Stimulated activated CD4-positive, alpha-beta T cell treated with anti-CD3 and anti-CD28 coated beads, Interleukin-15, amount 100 ng/mL, for 48 hours (primary cell): Measurements from ENCODE around the gene SDHAF3.
"Not testable (repeated sequence)": the region's sequence is repeated elsewhere in the genome, so short reads cannot be mapped to it uniquely, and the experiment has no call there.

Source experiments
- DNase-seq, 2 donors: peaks; one replicate each; pipeline ENCODE4 v3.0.0-alpha.2; 2020; ENCODE audit warnings: low read depth in 2 of 2

SDHAF3 gene

GRCh38 chr7:97123115-97123514 lies 5.6 kb downstream of the SDHAF3 start:
- not testable (repeated sequence) for DNase-seq

GRCh38 chr7:97126483-97127171 lies 9.1 kb downstream of the SDHAF3 start:
- no peak for DNase-seq

GRCh38 chr7:97128736-97129135 lies 11.2 kb downstream of the SDHAF3 start:
- no peak for DNase-seq

GRCh38 chr7:97130417-97131139 lies 13.1 kb downstream of the SDHAF3 start:
- no peak for DNase-seq

GRCh38 chr7:97133159-97133558 lies 15.7 kb downstream of the SDHAF3 start:
- DNase-seq: no peak

GRCh38 chr7:97138830-97139229 lies 21.3 kb downstream of the SDHAF3 start:
- no peak for DNase-seq

- DNase-seq: no peak
Observed at GRCh38 chr7:97145068-97145467, 27.6 kb downstream of the SDHAF3 start.

GRCh38 chr7:97149843-97150242 lies 32.3 kb downstream of the SDHAF3 start:
- DNase-seq: no peak

GRCh38 chr7:97155897-97156418 lies 38.5 kb downstream of the SDHAF3 start:
- no peak for DNase-seq

GRCh38 chr7:97159984-97160383 lies 42.5 kb downstream of the SDHAF3 start:
- DNase-seq: not testable (repeated sequence)

GRCh38 chr7:97161609-97162008 lies 44.1 kb downstream of the SDHAF3 start:
- not testable (repeated sequence) for DNase-seq

- DNase-seq: no peak
Observed at GRCh38 chr7:97166308-97166707, 48.8 kb downstream of the SDHAF3 start.

GRCh38 chr7:97167176-97167575 lies 49.7 kb downstream of the SDHAF3 start:
- peak in 1 of 2 donors; percentile 1 for DNase-seq

GRCh38 chr7:97167749-97168148 lies 50.3 kb downstream of the SDHAF3 start:
- DNase-seq: no peak

- DNase-seq: no peak
Observed at GRCh38 chr7:97174303-97174702, 56.8 kb downstream of the SDHAF3 start.

GRCh38 chr7:97179454-97180104 lies 62.1 kb downstream of the SDHAF3 start:
- peak; percentile 13 to 30 for DNase-seq

GRCh38 chr7:97187067-97187466 lies 69.6 kb downstream of the SDHAF3 start:
- DNase-seq: no peak

GRCh38 chr7:97196174-97196573 lies 78.7 kb downstream of the SDHAF3 start:
- DNase-seq: not testable (repeated sequence)

GRCh38 chr7:97198596-97198995 lies 81.1 kb downstream of the SDHAF3 start:
- DNase-seq: no peak

- DNase-seq: no peak
Observed at GRCh38 chr7:97200018-97200417, 82.5 kb downstream of the SDHAF3 start.

- no peak for DNase-seq
Observed at GRCh38 chr7:97203957-97204356, 86.5 kb downstream of the SDHAF3 start.

- no peak for DNase-seq
Observed at GRCh38 chr7:97204821-97205220, 87.3 kb downstream of the SDHAF3 start.

GRCh38 chr7:97215556-97215955 lies 98.1 kb downstream of the SDHAF3 start:
- DNase-seq: no peak
